HAP-1 (cell line): ENCODE data around the gene LRRC32.
"Not testable (repeated sequence)": the region's sequence is repeated elsewhere in the genome, so short reads cannot be mapped to it uniquely, and the experiment has no call there.

Experiments used
- DNase-seq, 2 experiments: peaks; one replicate each; pipeline ENCODE4 v3.0.0-alpha.2; 2016 to 2020; ENCODE audit warnings: low spot score in 2 of 2
- H3K27me3 ChIP-seq: fragments of 250-450 bp; sonication (Bioruptor Pico); 2 replicates; pipeline ENCODE4 v1.5.1; 2020; ENCODE audit warnings: low read depth, mild to moderate bottlenecking, moderate library complexity
- H3K36me3 ChIP-seq: fragments of 250-450 bp; sonication (Bioruptor Pico); replicated peaks from 2 replicates; pipeline ENCODE4 v1.5.1; 2020; ENCODE audit warnings: mild to moderate bottlenecking
- H3K4me1 ChIP-seq: fragments of 250-450 bp; sonication (Bioruptor Pico); 2 replicates; pipeline ENCODE4 v1.5.1; 2020; ENCODE audit warnings: mild to moderate bottlenecking
- H3K4me3 ChIP-seq: fragments of 250-450 bp; sonication (Bioruptor Pico); 2 replicates; pipeline ENCODE4 v1.5.1; 2020; ENCODE audit warnings: mild to moderate bottlenecking, moderate library complexity
- H3K9me3 ChIP-seq: fragments of 250-450 bp; sonication (Bioruptor Pico); 2 replicates; pipeline ENCODE4 v1.5.1; 2020; ENCODE audit warnings: mild to moderate bottlenecking, moderate library complexity
- in situ Hi-C: fragments of 300-500 bp; cut with MboI; formaldehyde crosslinking; loops from 3 replicates; pipeline ENCODE4 v1.14.3; 2020; ENCODE audit warnings: low sequenced_read_pairs, inconsistent platforms, mixed read lengths

Gene LRRC32

DNA sequence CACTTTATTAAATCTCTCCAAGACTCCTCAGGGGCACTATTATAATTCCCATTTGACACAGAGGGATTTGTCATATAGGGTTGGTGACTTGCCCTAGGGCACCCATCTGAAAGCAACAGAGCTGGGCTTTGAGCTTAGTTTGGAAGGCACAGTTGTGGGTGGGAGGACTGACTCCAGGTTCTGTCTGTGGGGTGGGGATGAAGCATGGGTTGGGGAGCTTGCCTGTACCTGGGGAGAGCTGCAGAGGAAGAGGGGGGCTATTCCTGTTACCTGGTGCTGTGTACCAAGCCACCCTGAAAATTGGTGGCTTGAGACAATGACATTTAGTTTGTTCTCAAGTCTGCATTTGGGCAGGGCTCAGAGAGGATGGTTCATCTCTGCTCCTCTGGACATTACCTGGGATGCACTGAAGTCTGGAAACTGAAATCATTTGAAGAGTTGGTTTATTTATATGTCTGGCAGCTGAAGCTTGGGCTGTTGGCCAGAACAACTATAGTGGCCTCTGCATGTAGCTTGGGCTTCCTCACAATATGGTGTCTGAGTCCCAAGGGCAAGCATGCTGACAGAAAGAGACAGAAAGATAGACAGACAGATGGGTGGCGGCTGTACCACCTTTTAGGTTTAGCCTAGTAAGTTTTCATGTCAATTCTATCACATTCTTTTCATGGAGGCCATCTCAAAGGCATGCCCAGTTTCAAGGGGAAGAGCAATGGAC, 44.9 kb downstream of the LRRC32 start:
- no peaks in the 10 kb centered on the region for H3K9me3 ChIP-seq
- no peaks in the 10 kb centered on the region for H3K4me1 ChIP-seq
- H3K36me3 ChIP-seq = no peaks in the 10 kb centered on the region
- no peaks in the 10 kb centered on the region for H3K27me3 ChIP-seq
- in situ Hi-C loops = no loop called here
- no peak overlapping the region for H3K4me3 ChIP-seq
- DNase-seq = no peak

DNA sequence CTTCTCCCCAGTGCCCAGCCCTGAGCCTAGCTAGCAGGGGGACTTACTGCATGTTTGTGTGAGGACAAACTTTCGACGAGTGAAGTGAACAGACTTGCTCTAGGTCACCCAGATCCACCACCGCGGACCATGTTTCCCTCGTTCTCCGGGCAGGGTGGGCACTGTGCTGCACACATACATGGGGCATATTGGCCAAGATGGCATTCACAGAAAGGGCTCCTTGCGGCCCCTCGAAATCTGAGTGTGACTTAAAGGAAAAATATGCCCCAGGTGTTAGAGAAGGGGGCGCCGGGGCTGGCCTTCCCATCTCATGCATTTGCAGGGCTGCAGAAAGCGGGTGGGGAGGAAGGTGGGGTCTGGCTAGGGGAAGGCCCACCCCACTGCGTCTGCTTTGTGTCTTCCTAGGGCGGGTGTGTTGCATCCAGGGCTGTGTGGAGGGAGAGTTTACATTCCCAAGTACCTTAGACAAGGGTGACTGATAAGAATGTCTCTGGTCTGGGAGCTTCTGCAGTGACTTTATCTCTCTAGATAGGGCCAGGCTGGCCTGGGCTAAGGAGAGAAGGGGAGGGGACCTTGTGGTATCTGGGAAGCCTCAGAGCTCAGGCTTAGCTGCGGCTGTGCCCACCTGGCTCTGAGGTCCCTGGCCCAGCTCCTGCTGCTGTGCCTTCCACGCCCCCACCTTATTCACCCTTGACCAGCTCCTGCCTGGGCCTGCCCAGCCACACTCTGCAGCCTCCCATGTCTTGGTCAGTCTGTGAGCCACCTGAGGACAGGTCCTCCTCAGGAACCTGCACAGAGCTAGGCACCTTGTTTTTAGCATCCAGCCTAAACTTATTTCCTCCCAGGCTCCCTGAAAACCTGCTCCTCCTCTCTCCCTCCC, 45.8 kb downstream of the LRRC32 start:
- in situ Hi-C loops = no loop called here
- H3K27me3 ChIP-seq = no peaks in the 10 kb centered on the region
- no peak for DNase-seq
- H3K9me3 ChIP-seq = no peaks in the 10 kb centered on the region
- H3K4me1 ChIP-seq = no peaks in the 10 kb centered on the region
- no peak overlapping the region for H3K4me3 ChIP-seq
- H3K36me3 ChIP-seq = no peaks in the 10 kb centered on the region

DNA sequence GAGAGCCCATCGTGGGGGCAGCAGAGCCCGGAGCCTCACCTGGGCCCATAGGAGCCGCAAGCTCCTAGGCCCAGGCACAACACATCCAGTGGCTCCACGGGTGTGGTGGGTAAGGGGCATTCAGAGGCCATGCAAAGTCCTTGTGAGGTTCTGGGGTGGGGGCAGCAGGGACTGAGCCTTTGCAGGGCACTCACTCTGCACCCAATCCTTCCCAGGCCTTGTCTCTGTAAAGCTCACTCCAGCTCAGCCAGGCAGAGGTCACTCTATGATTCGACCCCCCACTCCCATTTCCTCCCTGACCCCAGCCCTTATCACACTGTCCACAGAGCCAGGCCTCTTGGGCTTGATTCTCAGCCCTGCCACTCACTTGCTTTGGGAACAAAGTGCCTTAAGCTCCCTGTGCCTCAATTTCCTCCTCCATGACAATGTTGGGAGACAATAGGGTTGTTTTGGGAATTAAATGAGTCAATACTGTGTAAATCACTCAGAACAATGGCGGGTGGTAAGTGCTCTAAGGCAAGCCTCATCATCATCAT, 46.6 kb downstream of the LRRC32 start:
- in situ Hi-C loops = no loop called here
- DNase-seq = no peak
- H3K27me3 ChIP-seq = no peaks in the 10 kb centered on the region

DNA sequence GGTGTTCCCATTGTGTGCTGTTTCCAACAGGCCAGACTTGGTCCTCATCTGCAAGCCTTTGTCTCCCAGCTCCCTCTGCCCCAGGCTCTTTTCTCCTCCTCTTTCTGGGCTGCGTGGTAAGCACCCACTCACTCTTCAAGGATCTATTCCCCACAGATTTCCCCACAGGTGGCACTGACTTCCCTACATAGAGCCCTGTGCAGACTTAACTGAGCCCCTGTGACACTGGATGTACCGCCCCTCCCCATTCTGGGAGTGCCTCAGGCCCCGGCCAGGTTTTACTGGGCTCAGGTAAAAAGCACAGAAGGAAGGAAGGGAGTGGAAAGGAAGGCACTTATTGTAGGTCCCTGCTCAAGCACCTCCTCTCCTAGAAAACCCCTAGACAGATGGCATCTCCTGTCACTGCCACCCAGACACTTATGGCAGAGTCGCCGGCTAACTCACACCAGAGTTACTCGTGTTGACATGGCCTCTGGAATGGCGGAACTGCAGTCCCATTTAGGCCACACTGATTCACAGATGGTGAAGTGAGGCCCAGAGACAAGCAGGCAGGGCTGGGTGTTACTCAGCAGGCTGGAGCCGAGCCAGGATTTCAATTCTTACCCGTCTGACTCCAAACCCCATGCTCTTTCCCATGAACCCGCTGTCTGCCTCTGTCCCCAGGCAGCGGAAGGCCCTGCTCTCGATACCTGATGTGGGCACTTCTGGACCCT, 47.2 kb downstream of the LRRC32 start:
- in situ Hi-C loops = no loop called here
- Histone ChIP-seq H3K4me3 (no peak overlapping the region), H3K4me1 (no peaks in the 10 kb centered on the region), H3K36me3 (no peaks in the 10 kb centered on the region), H3K9me3 (peaks cover 6% of the 10 kb centered on the region), H3K27me3 (no peaks in the 10 kb centered on the region)
- no peak for DNase-seq

More for the DNA sequence above, 46.6 kb downstream of the LRRC32 start:
- Histone ChIP-seq H3K9me3 (peaks cover under 1% of the 10 kb centered on the region; the same call in 1 of the 2 replicates), H3K36me3 (no peaks in the 10 kb centered on the region), H3K4me3 (no peak overlapping the region), H3K4me1 (no peaks in the 10 kb centered on the region)

DNA sequence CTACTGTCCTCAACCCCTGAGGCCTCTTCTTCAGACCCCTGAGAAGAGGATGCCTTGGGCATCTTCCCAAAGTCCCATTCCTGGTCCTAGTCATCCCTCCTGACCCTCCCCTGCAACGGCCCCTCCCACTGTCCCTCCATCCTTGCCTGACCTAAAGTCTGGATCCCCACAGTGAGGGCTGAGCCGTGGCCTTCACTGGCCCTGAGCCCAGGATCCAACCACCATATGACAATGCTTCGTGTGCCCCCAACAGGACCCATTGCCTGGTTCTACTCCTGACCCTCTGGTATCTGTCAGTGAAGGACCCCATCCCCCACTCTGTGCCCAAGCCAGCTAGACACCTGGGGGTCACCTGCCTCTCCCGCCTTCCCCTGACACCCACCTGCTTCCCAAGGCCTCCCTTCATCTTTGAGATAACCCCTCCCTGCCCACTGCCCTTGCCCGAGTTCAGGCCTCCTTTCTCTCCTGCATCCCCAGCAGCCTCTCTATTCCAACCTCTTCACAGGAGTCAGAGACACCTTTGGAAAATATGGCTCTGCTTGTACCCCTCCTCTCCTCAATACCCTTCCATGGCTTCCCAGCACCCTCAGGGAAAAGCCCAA, 48.0 kb downstream of the LRRC32 start:
- H3K27me3 ChIP-seq = no peaks in the 10 kb centered on the region
- H3K4me3 ChIP-seq = no peak overlapping the region
- H3K4me1 ChIP-seq = no peaks in the 10 kb centered on the region
- no peak for DNase-seq
- peaks cover 7% of the 10 kb centered on the region for H3K9me3 ChIP-seq
- in situ Hi-C loops = no loop called here
- H3K36me3 ChIP-seq = no peaks in the 10 kb centered on the region

DNA sequence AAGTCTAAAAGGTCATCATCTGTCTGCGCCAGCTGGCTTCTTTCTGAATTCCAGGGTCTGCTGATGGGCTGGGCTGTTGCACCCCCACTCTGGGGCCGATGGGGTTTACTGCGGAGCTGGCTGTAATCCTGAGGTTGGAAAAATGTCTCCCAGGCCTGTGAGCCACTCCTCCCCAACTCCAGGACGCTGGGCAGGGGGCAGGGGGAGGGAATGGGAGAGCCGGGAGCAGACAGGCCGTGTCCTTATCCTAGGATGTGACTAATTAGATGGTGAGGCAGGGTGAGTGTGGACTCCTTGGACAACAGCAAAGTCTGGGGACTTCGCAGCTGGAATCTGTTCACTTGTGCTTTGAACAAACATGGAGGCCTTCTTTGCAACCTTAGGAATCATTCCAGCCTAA, 48.7 kb downstream of the LRRC32 start:
- no peak for DNase-seq
- Histone ChIP-seq H3K36me3 (no peaks in the 10 kb centered on the region), H3K4me1 (no peaks in the 10 kb centered on the region), H3K9me3 (peaks cover 7% of the 10 kb centered on the region), H3K4me3 (no peak overlapping the region), H3K27me3 (no peaks in the 10 kb centered on the region)
- in situ Hi-C loops = no loop called here

DNA sequence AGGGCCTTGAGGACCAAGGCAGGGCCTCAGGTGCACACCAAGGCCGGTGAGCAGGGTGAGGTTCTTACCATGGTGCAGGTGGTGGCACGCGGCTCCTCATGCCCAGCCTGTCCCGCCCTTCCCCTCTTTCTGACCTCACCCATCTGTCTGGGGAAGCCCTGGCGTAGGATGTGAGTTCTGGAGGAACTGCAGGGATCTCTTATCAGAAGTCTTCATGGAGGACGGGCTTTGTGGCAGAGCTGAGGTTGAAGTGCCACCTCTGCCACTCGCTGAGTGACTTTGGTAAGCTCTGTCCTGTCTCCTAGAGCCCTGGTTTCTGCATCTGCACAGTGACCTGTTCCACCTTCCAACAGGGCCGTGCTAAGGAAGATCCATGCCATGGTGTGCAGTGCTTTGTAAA, 49.1 kb downstream of the LRRC32 start:
- Histone ChIP-seq H3K4me1 (no peaks in the 10 kb centered on the region), H3K36me3 (no peaks in the 10 kb centered on the region), H3K9me3 (peaks cover 7% of the 10 kb centered on the region), H3K4me3 (no peak overlapping the region), H3K27me3 (no peaks in the 10 kb centered on the region)
- in situ Hi-C loops = no loop called here
- DNase-seq = no peak

DNA sequence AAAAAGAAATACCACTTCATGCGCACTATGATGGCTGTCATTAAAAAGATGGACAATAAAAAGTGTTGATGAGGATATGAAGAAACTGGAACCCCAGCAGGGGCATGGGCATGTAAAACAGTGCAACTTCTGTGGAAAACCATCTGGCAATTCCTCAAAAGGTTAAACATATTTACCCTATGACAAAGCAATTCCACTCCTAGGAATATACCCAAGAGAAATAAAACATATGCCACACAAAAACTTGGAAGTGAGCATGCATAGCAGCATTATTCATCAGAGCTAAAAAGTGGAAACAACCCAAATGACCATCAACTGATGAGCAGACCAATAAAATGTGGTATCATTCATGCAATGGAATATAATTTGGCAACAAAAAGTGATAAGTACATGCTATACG, 50.1 kb downstream of the LRRC32 start:
- no peaks in the 10 kb centered on the region for H3K36me3 ChIP-seq
- no peak overlapping the region for H3K4me3 ChIP-seq
- in situ Hi-C loops = no loop called here
- H3K9me3 ChIP-seq = peaks cover 7% of the 10 kb centered on the region
- no peaks in the 10 kb centered on the region for H3K4me1 ChIP-seq
- no peaks in the 10 kb centered on the region for H3K27me3 ChIP-seq
- no peak for DNase-seq

DNA sequence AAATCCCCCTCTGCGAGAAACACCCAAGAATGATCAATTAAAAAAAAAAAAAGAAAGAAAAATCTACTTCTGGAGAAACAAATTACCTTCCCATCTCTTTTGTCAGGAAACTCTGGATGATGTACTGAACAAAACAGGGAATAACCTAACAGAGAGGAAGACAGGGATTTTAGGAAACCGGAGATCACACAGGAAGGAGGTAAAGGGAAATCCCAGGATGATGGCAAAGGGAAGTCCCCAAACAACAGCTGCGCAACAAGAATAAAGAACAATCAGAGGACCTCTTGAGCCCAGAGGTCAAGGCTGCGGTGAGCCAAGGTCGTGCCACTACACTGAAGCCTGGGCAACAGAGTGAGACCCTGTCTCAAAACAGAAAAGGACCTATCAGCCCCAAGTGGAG, 50.7 kb downstream of the LRRC32 start:
- H3K4me3 ChIP-seq, DNase-seq, in situ Hi-C loops, H3K4me1 ChIP-seq, H3K27me3 ChIP-seq, H3K9me3 ChIP-seq, H3K36me3 ChIP-seq: not testable (repeated sequence)

DNA sequence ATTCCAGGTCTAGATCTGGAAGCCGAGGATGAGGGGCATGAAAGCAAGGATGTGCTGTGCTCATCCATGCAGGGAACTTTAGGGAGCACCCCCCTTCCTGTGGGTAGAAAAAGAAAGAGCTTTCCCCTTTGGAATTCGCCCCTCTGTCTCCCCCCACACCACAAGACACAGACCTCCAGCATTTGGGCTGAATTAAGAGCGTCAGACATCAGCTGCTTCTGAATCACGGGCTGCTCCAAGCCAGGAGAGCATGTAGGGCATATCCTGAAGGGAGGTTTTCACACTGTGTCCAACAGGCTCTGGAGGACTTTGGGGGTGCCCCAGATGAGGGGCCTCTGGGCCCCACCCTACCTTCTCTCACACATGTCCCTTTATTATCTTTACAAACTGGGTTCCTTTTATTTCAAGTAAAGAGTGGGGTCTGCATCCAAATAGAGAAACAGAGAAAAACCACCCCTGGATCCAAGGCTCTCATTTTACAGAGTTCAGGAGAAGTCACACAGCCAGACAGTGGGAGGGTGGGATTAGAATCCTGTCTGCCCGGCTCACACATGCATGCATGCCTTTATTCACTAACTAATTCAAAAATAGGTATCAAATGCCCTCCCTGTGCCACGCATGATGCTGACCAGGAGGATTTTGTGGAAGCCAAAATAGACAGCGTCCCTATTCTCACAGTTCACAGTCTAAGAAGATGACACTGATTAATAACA, 52.8 kb downstream of the LRRC32 start:
- DNase-seq = no peak

DNA sequence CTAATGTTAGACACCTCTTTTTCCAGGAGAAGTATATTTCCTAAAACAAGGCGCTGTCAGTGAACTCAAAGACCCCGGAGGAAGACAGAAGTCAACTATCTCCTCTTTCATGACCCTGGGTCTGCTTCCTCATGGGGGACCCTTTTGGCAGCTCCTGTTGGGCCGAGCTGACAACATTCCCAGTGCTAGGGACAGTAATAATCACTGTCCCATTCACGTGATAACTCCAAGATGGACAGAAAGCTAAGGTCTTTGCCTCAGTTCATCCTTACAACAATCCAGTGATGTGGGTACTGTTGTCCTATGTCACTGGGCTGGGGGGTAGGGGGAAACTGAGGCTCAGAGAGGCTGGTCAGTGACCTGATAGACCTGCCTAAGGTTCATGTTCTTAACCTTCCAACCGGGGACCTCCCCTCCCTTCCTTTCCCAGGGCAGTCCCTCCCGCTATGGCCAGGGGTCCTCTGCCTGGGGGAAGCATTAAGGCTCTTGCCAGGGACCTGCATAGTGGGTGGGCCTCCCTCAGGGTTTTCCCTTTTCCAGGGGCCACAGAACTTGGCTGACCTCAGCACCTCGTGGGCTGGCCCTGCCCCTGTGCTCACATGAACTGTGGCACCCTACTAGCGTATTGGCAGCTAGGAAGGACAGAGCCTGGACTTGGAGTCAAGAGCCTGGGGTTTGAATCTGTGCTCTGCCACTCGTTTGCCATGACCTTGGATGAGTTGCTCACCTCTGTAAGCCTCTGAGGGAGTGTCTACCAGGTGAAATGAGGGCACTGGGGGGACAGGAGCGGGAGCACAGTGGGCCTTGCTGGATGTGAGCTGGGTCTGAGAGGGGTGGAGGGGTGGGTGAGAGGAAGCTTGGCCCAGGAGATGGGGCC, 53.6 kb downstream of the LRRC32 start:
- H3K9me3 ChIP-seq = peaks cover 7% of the 10 kb centered on the region
- H3K4me1 ChIP-seq = no peaks in the 10 kb centered on the region
- H3K4me3 ChIP-seq = no peak overlapping the region
- H3K36me3 ChIP-seq = no peaks in the 10 kb centered on the region
- DNase-seq = no peak
- in situ Hi-C loops = no loop called here
- H3K27me3 ChIP-seq = no peaks in the 10 kb centered on the region

More for the DNA sequence above, 52.8 kb downstream of the LRRC32 start:
- no peaks in the 10 kb centered on the region for H3K4me1 ChIP-seq
- H3K4me3 ChIP-seq = no peak overlapping the region
- H3K36me3 ChIP-seq = no peaks in the 10 kb centered on the region
- no peaks in the 10 kb centered on the region for H3K27me3 ChIP-seq
- in situ Hi-C loops = no loop called here
- H3K9me3 ChIP-seq = peaks cover 7% of the 10 kb centered on the region

DNA sequence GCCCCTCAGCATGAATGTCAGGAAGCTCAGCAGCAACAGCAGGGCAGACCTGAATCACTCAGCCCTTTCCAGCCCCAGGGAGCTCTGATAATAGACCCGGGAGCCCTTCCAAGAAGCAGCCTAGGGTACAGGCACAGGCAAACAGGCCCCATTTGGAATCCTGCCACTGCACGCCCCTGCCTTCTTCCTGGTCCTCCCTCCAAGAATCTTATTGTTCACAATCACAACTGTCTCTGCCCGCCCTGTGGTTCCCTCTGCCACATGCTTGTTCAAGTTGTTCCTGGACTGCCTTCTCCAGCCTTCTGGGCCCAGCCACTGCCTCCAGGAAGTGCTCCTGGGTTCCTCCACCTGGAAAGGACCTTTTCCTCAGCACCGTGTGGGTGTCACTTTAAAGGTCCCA, 54.6 kb downstream of the LRRC32 start:
- Histone ChIP-seq H3K4me1 (no peaks in the 10 kb centered on the region), H3K27me3 (no peaks in the 10 kb centered on the region), H3K9me3 (peaks cover 7% of the 10 kb centered on the region), H3K36me3 (no peaks in the 10 kb centered on the region), H3K4me3 (no peak overlapping the region)
- in situ Hi-C loops = no loop called here
- no peak for DNase-seq
